Fibroblast of villous mesenchyme (primary cell): ENCODE data around the gene SORCS2. TPM values are rescaled to one million over a fixed set of nuclear protein-coding genes. Genes with fewer than 3 reads are reported as not detected.

Source experiments
- DNase-seq: peaks from one replicate; pipeline ENCODE4 v3.0.0-alpha.2; 2010; ENCODE audit warnings: low read depth
- H3K4me3 ChIP-seq: 2 replicates; pipeline ENCODE4 v1.5.1; 2011; ENCODE audit warnings: low read depth, mild to moderate bottlenecking, low read length
- total RNA-seq: library from RNA; depleted of rRNA; stranded (reverse); fragments of >200 nt; gene quantifications from 2 replicates; pipeline ENCODE4 v1.2.3, GENCODE V29; 2012
- TF ChIP-seq, protein P1 (sequence below): IDR thresholded peaks from 2 replicates; pipeline ENCODE4 v1.5.1; 2012; ENCODE audit warnings: low read depth, mild to moderate bottlenecking, low read length; ENCODE audit not compliant: insufficient read depth

SORCS2 gene
- total RNA-seq, 1 donor: under 0.01 TPM

DNA sequence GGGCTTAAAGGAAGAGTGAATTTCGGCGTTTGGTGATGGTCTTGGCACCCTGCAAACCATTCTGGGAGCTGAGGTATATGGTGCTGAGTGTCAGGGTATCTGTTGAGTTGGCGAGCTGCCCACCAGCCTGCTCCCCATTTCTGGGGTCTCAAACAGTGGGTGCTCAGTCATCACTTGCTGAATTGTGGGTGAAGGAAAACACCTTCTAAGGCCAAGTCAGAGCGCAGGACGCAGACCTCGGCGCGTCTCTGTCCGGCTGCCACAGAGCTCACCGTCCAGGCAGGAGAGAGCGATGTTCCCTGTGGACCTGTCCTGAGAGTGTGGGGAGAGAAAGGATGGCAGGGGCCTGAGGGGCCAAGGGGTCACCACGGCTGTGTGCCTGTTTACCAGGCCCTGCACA, 111.2 kb downstream of the SORCS2 start:
- TF ChIP-seq, protein P1, sequence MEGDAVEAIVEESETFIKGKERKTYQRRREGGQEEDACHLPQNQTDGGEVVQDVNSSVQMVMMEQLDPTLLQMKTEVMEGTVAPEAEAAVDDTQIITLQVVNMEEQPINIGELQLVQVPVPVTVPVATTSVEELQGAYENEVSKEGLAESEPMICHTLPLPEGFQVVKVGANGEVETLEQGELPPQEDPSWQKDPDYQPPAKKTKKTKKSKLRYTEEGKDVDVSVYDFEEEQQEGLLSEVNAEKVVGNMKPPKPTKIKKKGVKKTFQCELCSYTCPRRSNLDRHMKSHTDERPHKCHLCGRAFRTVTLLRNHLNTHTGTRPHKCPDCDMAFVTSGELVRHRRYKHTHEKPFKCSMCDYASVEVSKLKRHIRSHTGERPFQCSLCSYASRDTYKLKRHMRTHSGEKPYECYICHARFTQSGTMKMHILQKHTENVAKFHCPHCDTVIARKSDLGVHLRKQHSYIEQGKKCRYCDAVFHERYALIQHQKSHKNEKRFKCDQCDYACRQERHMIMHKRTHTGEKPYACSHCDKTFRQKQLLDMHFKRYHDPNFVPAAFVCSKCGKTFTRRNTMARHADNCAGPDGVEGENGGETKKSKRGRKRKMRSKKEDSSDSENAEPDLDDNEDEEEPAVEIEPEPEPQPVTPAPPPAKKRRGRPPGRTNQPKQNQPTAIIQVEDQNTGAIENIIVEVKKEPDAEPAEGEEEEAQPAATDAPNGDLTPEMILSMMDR: no peak
- no peak overlapping the region for H3K4me3 ChIP-seq
- DNase-seq: no peak

DNA sequence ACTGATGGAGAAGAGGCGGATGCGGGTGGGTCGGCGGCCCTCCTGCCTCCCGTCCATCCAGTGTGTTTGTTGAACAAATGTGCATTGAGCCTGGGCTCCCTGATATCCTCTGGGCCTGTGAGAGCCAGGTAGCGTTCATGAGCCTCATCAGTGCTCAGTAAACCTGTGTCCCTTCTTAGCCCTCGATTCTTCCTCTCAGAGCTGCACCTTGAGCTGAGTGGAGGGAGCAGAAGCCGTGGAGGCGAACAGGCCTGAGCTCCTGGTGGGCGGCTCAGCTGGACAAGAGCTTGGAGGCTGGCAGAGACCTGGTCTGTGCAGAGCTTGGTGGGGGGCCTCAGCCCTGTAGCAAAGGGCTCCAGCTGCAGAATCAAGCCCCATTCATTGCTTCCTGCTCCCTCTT, 112.1 kb downstream of the SORCS2 start:
- TF ChIP-seq, protein P1: no peak
- DNase-seq: no peak
- H3K4me3 ChIP-seq: no peak overlapping the region

DNA sequence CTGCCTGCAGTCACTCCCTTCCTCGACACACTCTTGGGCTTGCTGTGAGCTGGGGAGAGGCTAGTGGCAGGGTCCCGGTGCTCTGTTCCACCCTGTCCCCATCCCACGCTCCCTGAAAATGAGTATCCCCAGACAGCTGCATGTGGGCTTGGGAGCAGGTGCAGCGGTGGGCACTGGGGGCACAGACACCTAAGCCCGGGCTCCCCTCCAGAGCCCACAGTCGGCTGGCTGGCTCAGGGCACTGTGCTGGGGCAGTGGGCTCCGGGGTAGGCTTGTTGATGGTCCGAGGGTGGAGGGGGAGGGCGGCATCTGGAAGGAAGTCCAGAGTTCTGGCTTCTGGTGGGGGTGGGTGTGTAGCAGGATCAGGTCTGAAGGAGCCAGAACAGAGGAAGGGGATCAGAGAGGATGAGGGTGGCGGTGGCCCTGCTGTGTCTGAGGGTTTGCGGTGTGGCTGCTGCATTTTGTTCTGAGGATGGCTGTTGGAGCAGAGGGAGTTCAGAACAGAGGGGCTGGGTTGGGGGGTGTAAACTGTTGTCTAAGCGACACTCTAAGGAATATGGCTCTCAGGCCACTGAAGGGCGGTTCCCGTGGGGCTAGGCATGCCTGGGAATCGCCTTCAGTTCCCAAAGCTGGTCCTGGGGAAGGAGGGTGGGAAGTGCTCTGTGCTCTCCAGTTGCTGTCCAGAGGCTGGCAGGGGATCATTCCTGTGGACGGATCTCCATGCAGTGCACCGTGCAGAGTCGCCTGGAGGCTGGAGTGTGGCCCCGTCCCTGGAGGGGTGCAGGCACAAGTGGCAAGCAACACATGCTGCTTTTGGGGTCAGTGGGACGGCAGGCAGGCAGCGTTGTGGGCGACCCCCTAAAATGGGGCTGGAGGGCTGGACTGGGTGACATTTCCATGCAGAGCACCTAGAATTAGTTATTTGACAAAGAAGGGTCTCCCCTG, 114.0 kb downstream of the SORCS2 start:
- TF ChIP-seq, protein P1: no peak
- H3K4me3 ChIP-seq: no peak overlapping the region
- DNase-seq: no peak

DNA sequence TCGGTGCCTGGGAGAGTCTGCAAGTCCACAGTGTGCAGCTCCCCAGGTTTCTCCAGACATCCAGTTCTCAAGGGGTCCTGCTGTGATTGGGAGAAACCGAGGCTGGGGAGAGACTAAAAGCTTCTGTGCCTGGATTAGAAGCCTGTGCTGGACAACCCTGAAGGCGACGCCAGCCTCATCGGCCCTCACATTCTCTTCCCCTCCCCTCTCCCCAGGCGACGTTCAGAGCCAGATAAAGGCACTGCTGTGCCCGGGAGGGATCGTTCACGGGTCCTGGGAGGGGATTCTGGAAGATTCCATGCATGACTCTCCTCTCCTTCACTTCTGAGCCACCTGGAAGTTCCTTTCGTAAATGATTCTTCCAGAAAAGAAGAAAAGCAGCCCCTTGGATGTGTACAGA, 114.6 kb downstream of the SORCS2 start:
- no peak for DNase-seq
- H3K4me3 ChIP-seq: no peak overlapping the region
- TF ChIP-seq, protein P1: no peak

DNA sequence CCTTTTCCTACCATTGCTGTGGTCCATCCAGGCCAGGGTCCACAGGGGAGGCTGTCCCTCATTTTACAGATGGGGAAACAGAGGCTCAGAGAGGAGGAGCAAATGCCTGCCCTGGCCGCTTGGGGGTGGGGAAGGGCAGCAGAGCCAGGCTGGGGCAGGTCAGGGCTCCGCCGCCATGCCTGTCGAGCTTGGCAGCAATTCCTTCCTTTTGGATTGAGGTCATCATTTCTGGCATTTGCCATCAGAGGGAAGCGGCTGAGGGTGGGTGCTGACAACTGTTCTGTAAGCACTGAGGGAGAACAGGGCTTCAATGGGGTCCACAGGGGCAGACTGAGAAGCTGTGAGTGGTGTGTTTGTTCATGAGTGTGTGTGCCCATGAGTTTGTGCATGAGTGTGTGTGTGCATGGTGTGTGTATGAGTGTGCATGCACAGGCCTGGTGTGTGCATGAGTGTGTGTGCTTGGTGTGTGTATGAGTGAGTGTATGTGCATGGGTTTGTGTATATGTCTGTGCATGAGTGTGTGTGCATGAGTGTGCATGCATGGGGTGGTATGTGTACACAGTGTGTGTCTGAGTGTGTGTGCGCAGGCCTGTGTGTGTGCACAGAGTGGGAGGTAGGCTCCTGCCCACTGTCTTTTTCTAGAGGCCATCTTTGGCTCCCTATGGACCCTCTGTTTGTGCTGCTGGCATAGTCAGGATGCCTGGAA, 115.2 kb downstream of the SORCS2 start:
- DNase-seq: no peak
- no peak overlapping the region for H3K4me3 ChIP-seq
- TF ChIP-seq, protein P1: no peak

DNA sequence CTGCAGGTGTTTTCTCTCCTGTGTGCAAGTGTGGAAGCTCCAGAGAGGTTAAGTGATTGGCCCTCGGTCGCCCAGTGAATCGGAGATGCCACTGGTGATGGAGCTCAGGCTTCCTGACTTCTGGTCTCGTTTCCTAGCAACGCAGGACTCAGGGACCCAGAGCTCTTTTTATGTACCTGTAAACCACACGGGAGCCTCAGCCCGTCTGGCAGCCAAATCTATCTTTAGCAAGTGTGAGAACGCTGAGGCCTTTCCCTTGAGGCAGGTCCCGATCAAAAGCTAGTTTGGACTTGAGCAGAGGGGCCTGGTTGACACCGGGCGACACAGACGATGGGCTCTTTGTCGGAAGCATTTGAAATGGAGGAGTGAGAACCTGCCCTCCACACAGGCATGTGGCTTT, 116.8 kb downstream of the SORCS2 start:
- no peak overlapping the region for H3K4me3 ChIP-seq
- TF ChIP-seq, protein P1: no peak
- DNase-seq: no peak
